ENCODE data around the gene CARM1.
"Not testable (repeated sequence)": the region's sequence is repeated elsewhere in the genome, so short reads cannot be mapped to it uniquely, and the experiment has no call there.

Gene CARM1

GRCh38 chr19:10935371-10936059 lies 64.2 kb downstream of the CARM1 start:
- DNase-seq: no peak

- peak; percentile 18 for DNase-seq
Observed at GRCh38 chr19:10936661-10937084, 65.3 kb downstream of the CARM1 start.

- DNase-seq: not testable (repeated sequence)
Observed at GRCh38 chr19:10941649-10942048, 70.3 kb downstream of the CARM1 start.

DNA sequence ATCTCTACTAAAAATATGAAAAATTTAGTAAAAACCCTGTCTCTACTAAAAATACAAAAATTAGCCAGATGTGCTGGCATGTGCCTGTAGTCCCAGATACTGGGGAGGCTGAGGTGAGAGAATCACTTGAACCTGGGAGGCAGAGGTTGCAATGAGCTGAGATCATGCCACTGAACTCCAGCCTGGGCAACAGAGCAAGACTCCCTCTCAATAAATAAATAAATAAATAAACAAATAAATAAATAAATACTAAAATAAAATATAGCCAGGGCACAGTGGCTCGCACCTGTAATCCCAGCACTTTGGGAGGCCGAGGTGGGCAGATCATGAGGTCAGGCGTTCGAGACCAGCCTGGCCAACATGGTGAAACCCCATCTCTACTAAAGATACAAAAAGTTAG lies 72.1 kb downstream of the CARM1 start:
- DNase-seq: not testable (repeated sequence)

DNA sequence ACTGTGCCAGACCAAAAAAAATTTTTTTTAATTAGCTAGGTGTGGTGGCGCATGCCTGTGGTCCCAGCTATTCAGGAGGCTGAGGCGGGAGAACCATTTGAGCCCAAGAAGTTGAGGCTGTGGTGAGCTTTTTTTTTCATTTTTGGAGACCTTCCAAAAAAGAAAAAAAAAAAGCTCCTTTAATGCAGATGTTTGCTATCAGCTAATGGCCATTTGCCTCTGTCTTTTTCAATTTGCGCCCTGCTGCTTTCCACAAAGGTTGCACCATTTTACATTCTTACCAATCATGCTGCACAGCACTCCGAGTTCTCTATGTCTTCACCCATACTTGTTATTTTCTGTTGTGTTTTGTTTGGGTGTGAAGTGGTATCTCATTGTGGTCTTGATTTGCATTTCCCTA lies 73.9 kb downstream of the CARM1 start:
- no peak for DNase-seq

GRCh38 chr19:10946958-10947657 lies 75.8 kb downstream of the CARM1 start:
- no peak for DNase-seq

DNA sequence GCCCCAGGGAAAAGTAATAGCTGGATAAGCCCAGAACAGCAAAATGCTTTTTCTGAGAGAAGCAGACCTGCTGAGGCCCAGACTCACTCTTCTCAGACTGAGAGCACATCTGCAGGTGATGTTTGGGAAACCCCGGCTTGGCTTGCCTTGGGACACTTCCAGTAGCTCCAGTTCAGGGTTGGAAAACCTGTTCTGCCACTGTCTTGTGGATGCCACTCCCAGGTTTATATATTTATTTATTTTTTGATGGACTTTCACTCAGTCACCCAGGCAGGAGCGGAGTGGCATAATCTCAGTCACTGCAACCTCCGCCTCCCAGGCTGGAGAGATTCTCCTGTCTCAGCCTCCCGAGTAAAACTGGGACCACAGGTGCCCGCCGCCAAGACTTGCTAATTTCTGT lies 81.5 kb downstream of the CARM1 start:
- no peak for DNase-seq

- not testable (repeated sequence) for DNase-seq
Observed at GRCh38 chr19:10959277-10959968, 88.1 kb downstream of the CARM1 start.

DNA sequence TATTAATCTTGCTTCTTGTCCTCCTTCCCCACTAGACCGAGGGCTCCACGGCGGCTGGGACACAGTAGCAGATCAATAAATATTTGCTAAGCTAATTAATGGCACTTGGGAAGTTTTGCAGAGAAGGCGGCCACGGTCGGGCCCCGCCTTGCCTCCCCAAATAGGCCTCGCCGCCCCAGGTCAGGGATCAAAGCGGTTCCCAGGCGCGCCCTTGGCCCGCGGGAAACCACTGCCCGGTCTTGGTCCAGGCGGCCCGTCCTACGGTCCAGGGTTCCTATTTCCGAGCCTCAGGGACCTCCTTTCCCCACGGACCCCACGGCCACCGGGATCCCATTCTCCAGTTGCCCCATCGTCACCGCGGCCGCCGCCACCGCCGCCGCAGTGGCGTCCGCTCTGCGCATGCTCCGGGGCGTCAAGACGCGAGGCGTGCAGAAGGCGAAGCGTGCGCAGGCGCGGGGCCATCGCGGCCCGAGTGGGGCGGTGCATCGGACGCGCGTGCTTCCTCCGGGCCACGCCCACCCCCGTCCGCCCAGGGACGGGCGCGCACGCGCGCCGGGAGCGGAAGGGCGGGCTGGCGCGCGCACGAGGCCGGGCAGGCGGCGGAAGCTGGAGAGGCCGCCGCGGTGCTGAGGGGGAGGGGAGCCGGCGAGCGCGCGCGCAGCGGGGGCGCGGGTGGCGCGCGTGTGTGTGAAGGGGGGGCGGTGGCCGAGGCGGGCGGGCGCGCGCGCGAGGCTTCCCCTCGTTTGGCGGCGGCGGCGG lies 89.1 kb downstream of the CARM1 start, which contains the start of gene SMARCA4:
Gene SMARCA4 (plus strand): TSS at position 717 of the 759 bp plus-strand sequence. CDS start 23,122 bp downstream, outside the sequence.
- peak; percentile 96 for DNase-seq

GRCh38 chr19:10961073-10961860 lies 89.9 kb downstream of the CARM1 start:
- DNase-seq: no peak

- DNase-seq: no peak
Observed at GRCh38 chr19:10962863-10963262, 91.5 kb downstream of the CARM1 start.

DNA sequence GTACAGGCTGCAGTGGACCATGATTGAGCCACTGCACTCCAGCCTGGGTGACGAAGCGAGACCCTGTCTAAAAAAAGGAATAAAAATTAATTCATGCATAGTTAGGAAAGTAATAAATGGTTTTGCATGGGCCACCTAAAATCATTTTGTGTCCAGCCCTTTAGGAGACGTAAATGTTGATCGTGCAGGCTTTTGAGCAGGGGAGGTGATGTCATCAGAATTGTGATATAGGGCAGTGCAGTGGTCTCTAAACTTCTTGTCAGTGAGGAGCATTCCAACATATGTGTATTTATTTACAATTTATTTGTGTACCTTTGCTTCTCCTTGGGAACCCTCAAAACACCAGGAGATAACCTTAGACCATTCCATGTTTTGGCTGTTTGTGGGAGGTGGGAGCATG lies 92.5 kb downstream of the CARM1 start:
- DNase-seq: no peak

- no peak for DNase-seq
Observed at GRCh38 chr19:10964903-10965302, 93.5 kb downstream of the CARM1 start.

DNA sequence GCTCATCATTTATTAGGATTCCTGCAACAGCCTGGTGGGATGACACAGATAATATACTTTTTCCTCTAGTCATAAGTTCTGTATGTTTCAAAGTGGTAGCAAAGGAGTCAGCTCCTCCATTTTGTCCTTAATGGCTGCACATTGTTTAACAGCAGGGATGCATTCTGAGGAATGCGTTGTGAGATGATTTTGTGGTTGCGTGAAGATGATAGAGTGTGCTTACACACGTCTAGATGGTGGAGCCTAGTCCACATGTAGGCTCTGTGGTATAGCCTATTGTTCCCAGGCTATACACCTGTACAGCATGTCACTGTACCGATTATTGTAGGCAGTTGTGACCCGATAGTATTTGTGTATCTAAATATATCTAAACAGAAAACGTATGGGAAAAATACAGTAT lies 94.0 kb downstream of the CARM1 start:
- no peak for DNase-seq

GRCh38 chr19:10966809-10967208 lies 95.5 kb downstream of the CARM1 start:
- DNase-seq: no peak

GRCh38 chr19:10968527-10969135 lies 97.3 kb downstream of the CARM1 start:
- no peak for DNase-seq

DNA sequence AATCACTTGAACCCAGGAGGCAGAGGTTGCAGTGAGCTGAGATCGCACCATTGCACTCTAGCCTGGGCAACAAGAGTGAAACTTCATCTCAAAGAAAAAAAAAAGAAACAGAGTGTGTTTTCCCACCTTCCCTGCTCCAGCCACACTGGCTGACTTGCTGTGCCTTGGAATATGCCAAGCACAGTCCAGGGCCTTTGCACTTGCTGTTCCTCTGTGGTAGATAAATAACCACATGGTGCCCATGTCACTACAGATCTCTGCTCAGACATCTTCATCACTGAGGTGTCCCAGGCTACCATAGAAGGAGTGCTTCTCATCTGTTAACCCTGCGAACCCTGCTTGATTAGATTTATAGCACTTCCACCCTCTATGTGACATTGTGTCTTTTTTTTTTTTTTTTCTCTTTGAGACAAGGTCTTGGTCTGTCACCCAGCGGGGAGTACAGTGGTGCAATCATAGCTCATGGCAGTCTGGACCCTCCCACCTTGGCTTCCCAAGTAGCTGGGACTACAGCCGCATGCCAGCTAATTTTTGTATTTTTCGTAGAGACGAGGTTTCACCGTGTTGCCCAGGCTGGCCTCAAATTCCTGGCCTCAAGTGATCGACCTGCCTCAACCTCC lies 99.9 kb downstream of the CARM1 start:
- DNase-seq: no peak

All from activated T-cell treated with anti-CD3 and anti-CD28 coated beads for 4 hours (primary cell).